Measurements from ENCODE around the gene EEF2K. TPM values are rescaled to one million over a fixed set of nuclear protein-coding genes. Genes with fewer than 3 reads are reported as not detected.
A peak's percentile ranks its signal among the peaks of the same experiment; 100 is the strongest.

The EEF2K gene
- polyA plus RNA-seq, 1 experiment = 9.6 TPM

- Histone ChIP-seq H3K27ac (ENCODE audit: low read depth, low read length) (peak overlapping the region; percentile 98), H3K9me3 (ENCODE audit: control insufficient read depth, insufficient read depth, low read length) (no peaks in the 10 kb centered on the region), H3K4me3 (ENCODE audit: low read depth, low read length) (peak overlapping the region; percentile 70), H3K27me3 (ENCODE audit: control insufficient read depth, insufficient read depth, low read length) (no peaks in the 10 kb centered on the region)
- ChIA-PET POLR2A (interaction anchor here (0.6 to 2.4 kb wide), 6 partner anchors 9 to 183 kb away, joined by 3 to 10 read pairs (median 6); partner anchors contain the start of genes EEF2K and MOSMO), CTCF (interaction anchor here (0.7 to 3.7 kb wide), 6 partner anchors 15 to 189 kb away, joined by 4 to 61 read pairs (median 8); partner anchors contain the start of genes EEF2K and MOSMO)
- DNase-seq (ENCODE audit: low read depth, low spot score) = peak; percentile 100
- TF ChIP-seq, protein P1, sequence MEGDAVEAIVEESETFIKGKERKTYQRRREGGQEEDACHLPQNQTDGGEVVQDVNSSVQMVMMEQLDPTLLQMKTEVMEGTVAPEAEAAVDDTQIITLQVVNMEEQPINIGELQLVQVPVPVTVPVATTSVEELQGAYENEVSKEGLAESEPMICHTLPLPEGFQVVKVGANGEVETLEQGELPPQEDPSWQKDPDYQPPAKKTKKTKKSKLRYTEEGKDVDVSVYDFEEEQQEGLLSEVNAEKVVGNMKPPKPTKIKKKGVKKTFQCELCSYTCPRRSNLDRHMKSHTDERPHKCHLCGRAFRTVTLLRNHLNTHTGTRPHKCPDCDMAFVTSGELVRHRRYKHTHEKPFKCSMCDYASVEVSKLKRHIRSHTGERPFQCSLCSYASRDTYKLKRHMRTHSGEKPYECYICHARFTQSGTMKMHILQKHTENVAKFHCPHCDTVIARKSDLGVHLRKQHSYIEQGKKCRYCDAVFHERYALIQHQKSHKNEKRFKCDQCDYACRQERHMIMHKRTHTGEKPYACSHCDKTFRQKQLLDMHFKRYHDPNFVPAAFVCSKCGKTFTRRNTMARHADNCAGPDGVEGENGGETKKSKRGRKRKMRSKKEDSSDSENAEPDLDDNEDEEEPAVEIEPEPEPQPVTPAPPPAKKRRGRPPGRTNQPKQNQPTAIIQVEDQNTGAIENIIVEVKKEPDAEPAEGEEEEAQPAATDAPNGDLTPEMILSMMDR (IDR thresholded peaks at IDR 0.05; ENCODE audit: low read depth, low read length) = no peak
Measured at GRCh38 chr16:22190776-22191531, 15.1 kb upstream of the EEF2K start.

- Histone ChIP-seq H3K4me3 (ENCODE audit: low read depth, low read length) (peak overlapping the region; percentile 70), H3K27ac (ENCODE audit: low read depth, low read length) (peak overlapping the region; percentile 98), H3K27me3 (ENCODE audit: control insufficient read depth, insufficient read depth, low read length) (no peaks in the 10 kb centered on the region), H3K9me3 (ENCODE audit: control insufficient read depth, insufficient read depth, low read length) (no peaks in the 10 kb centered on the region)
- TF ChIP-seq, protein P1 (IDR thresholded peaks at IDR 0.05; ENCODE audit: low read depth, low read length) = no peak
- ChIA-PET CTCF (interaction anchor here (0.7 to 2.1 kb wide), 9 partner anchors 14 to 192 kb away, joined by 3 to 14 read pairs (median 4); partner anchors contain the start of genes EEF2K and POLR3E), POLR2A (interaction anchor here (0.7 to 2.4 kb wide), 5 partner anchors 8 to 184 kb away, joined by 3 to 10 read pairs (median 5); partner anchors contain the start of genes EEF2K and MOSMO)
- no peak for DNase-seq (ENCODE audit: low read depth, low spot score)
Measured at GRCh38 chr16:22191532-22192260, 14.4 kb upstream of the EEF2K start.

- H3K4me3 ChIP-seq (ENCODE audit: low read depth, low read length) = peak overlapping the region; percentile 70
- peak; percentile 77 for DNase-seq (ENCODE audit: low read depth, low spot score)
- H3K27me3 ChIP-seq (ENCODE audit: control insufficient read depth, insufficient read depth, low read length) = no peaks in the 10 kb centered on the region
- CTCF ChIA-PET = interaction anchor here (1.0 to 2.1 kb wide), 5 partner anchors 104 to 191 kb away, joined by 3 to 14 read pairs (median 6); partner anchors contain the start of gene POLR3E
- TF ChIP-seq, protein P1 (IDR thresholded peaks at IDR 0.05; ENCODE audit: low read depth, low read length) = no peak
- POLR2A ChIA-PET = interaction anchor here (1.8 to 2.4 kb wide), 2 partner anchors 14 to 185 kb away, joined by 6 to 10 read pairs; partner anchors contain the start of genes EEF2K and MOSMO
- peak overlapping the region; percentile 98 for H3K27ac ChIP-seq (ENCODE audit: low read depth, low read length)
- no peaks in the 10 kb centered on the region for H3K9me3 ChIP-seq (ENCODE audit: control insufficient read depth, insufficient read depth, low read length)
Measured at GRCh38 chr16:22192261-22193062, 13.6 kb upstream of the EEF2K start.

DNA sequence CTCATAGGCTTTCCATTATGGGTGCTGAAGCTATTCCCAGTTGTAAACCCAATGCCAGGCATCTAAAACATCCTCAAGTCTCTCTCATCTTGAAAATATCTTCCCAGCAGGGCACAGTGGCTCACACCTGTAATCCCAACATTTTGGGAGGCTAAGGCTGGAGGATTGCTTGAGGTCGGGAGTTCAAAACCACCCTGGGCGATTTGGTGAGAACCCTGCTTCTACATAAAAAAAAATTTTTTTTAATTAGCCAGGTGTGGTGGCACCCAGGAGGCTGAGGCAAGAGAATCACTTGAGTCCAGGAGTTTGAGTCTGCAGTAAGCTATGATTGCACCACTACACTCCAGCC lies 13.0 kb upstream of the EEF2K start:
- POLR2A ChIA-PET = no interaction called here
- peak overlapping the region; percentile 98 for H3K27ac ChIP-seq (ENCODE audit: low read depth, low read length)
- no peak for DNase-seq (ENCODE audit: low read depth, low spot score)

More for the DNA sequence above, 13.0 kb upstream of the EEF2K start:
- Histone ChIP-seq H3K4me3 (ENCODE audit: low read depth, low read length) (no peak overlapping the region), H3K9me3 (ENCODE audit: control insufficient read depth, insufficient read depth, low read length) (no peaks in the 10 kb centered on the region), H3K27me3 (ENCODE audit: control insufficient read depth, insufficient read depth, low read length) (no peaks in the 10 kb centered on the region)
- CTCF ChIA-PET = interaction anchor here (1.9 to 3.7 kb wide), 4 partner anchors 104 to 115 kb away, joined by 6 to 35 read pairs (median 13); partner anchors contain the start of gene POLR3E
- TF ChIP-seq, protein P1 (IDR thresholded peaks at IDR 0.05; ENCODE audit: low read depth, low read length) = no peak
